ENCODE results near the gene MZB1. TPM values are rescaled to one million over a fixed set of nuclear protein-coding genes. Genes with fewer than 3 reads are reported as not detected.

The MZB1 gene, protein sequence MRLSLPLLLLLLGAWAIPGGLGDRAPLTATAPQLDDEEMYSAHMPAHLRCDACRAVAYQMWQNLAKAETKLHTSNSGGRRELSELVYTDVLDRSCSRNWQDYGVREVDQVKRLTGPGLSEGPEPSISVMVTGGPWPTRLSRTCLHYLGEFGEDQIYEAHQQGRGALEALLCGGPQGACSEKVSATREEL
- 0.16 TPM in 1 of 2 replicates, not detected in the other for total RNA-seq

DNA sequence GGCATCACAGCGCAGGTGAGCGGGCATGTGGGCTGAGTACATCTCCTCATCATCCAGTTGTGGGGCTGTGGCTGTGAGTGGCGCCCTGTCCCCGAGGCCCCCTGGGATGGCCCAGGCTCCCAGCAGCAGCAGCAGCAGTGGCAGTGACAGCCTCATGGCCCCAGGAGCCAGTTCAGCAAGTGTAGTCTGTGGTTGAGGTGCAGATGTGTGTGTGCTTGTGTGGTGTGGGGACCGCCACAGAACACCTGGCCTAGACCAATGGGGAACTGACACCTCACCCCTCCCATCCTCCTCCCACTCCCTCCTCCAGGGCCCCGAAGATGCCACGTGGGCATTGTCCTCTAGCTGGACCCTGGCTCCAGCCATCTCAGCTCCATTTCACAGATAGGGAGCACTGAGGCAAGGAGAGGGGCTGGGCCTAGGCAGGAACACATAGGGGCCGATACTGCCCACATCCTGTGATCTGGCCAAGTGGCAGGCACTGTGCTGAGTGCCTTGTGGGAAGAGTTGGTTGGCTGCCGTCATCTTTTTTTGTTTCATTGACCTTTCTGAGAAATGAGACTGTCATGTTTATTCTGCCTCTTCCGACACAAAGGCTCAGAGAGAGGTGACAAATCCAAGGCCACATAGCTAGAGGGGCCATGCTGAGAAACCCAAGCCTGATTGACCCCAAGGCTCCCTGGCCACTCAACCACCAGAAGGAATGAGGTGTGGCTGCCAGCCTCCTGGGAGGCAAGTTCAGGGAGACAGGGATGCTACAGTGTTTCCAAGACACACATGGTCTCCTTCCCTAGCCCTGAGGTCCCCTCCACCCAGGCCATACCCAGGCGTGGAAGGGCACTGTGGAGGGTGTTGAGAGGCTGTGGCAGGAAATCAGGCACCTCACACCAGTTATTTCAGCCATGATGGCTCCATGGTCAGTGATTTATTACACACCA, at the start of gene MZB1:
Gene MZB1, minus strand, starts transcription at position 213 of the 938 bp plus-strand sequence. Its CDS starts 57 bp downstream, at position 156.

DNA sequence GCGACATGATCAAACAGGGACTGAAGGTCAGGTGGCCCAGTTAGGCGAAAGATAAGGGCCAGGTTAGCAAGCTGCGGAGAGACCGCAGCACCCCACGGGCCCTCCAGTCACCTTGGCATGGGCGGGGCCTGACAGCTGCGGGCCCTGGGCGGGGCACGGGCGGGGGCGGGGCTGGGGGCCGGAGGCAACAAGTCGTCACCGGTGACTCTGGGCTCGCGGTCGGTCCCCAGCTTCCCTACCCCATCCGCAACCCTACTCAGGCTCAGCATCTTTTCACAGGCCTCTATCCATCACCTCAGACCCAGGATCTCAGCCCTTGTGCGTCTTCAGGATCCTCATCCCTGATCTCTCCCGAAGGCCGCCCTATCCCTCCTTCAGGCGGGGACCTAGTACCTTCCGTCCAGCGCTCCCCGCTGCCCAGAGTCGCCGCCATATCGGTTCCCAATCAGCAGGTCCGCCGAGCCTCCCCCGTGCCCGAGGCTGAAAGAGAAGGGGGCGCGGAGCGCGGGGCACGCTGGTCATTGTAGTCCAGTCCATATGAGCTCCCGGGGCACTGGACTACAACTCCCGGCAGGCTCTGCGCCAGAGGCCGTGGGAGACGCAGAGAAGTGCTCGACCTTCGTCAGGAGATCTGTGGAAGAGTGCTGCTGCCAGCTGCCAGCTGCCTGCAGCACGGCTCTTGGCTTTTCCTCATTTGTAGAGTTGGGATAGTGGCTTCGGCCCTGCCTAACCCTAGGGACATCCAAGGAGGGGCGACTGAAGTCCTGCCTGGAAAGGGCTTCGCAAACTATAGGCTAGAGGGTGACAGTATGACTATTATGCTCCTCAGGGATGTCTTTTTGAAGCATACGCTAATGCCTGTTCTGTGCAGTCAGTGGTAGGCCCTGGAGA, 49.5 kb upstream of the MZB1 start, which contains the start of gene DNAJC18:
Gene DNAJC18, minus strand, starts transcription at position 513 of the 891 bp plus-strand sequence. Its CDS starts 80 bp downstream, at position 433.

DNA sequence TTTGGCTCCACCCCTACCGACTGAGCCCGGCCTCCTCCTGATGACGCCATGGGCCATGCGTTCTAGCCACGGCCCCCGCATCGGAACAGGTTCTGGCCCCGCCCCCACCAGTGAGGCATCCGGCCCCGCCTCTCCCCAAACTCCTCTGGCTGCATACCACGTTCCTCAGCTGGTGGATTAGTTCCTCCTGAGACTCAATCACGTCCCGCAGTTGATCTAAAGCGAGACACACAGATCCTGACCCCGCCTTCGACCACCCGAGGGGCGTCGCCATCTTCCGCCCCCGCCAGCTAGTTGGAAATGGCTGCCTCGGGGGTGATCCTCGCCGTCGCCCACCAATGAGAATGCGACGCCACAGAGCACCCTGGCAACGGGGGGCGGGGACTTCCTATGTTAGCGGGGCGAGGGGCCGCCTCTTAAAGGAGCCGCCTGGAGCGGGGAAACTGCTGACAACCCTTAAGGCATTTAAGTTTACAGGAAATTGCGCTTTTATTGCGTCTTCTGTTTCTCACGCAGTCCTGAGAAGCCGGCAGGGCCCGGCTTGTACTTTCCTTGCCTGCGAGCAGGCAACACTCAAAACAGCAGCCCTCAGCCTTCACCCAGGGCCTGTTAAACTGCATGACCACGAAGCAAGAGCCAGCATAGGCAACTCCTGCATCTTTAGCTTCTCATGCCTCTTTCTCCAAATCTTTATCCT, 14.2 kb upstream of the MZB1 start, which contains the start of gene SPATA24:
Gene SPATA24, minus strand, starts transcription at position 303 of the 697 bp plus-strand sequence. Its CDS starts 29 bp downstream, at position 274.

GRCh38 chr5:139394654-139395566, 5.2 kb upstream of the MZB1 start, which contains the start of gene PROB1:
TSS of gene PROB1 (minus strand) at chr5:139395104. CDS start at chr5:139395081, 23 bp downstream.

DNA sequence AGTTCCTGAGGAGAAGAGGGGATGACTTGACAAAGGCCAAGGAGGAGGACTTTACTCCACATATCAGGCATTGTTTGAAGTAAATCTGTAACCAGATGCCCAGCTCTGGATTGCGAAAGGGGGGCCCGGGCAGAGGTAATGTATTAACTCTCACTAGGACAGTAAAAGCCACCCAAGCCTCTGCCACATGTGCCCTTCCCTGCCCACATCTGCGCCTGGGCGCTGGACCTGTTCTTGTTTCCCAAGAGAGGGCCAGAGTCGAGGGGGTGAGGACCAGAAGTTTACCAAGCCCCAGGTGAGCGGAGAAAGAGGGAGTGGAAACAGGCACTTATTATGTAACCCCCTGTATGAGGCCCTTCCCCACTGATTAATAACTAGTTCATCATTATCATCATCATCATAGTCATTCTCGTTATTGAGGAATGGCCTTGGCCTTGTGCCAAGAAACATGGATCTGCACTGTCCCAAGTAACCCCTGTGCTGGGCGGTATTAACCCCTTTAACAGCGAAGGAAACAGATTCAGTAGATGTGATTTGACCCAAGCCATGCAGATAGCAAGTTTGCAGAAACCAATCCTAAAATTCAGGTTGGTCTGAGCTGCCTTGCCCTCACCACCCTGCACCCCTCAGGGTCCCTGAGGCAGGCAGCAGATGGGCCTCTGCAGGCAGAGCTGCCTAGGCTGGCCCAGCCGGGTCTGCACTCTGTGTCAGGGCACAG, 6.3 kb downstream of the MZB1 start, which contains the start of gene SLC23A1:
Gene SLC23A1, minus strand, starts transcription at position 23 of the 718 bp plus-strand sequence. CDS start 44 bp downstream, outside the sequence.

DNA sequence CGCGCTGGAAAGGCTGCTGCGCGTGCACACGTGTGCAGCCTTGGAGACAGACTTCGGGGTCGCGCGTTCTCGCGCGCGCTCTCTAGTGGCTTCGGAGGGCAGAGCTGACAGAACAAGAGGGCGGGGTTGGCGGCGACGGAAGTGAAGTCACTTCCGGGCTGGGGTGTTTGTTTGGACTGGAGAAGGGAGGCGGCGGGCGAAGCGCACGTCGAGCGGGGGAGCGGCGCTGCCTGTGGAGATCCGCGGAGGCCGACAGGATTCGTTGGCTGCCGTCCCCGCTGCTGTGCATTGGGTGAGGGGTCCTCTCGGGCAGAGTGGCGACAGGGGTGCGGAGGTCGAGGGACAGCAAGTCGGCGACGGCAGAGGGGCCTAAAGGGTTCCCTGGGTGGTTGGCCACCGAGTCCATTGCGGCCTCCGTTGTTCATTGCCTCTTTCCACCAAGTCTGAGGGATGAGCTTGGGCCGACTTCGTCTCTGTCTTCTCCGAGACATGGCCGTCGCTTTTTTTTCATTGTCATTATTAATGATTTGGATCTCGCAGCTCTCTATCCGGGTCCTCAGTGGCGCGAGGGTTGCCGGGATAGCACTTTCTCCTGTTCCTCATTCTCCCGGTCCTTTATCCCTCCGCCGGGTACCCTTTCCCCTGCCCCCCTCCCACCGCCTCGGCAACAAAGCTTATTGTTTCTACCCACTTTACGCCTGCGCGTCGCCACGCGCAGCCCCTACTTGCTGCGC, 47.9 kb downstream of the MZB1 start, which contains the start of gene PAIP2:
Gene PAIP2, plus strand, starts transcription at position 166 of the 734 bp plus-strand sequence. CDS start 21,931 bp downstream, outside the sequence.

Other genes with a start within 250 kb of the MZB1 start
- 60.9 and 71.8 TPM in 2 replicates for gene SIL1, start 191.5 kb downstream of the MZB1 start, total RNA-seq
- 130 and 151 TPM in 2 replicates for gene MATR3, start 96.2 kb downstream of the MZB1 start, total RNA-seq
- 43.7 and 62.6 TPM in 2 replicates for gene PAIP2, start 48.1 kb downstream of the MZB1 start, total RNA-seq
- not detected in 2 replicates for gene SLC23A1, start 6.6 kb downstream of the MZB1 start, total RNA-seq
- gene PROB1, start 5.2 kb upstream of the MZB1 start, total RNA-seq = 0.78 and 2.7 TPM in 2 replicates
- gene SPATA24, start 14.2 kb upstream of the MZB1 start, total RNA-seq = 3.0 and 4.6 TPM in 2 replicates
- 5.7 and 17.3 TPM in 2 replicates for gene DNAJC18, start 49.6 kb upstream of the MZB1 start, total RNA-seq
- gene ECSCR, start 72.8 kb upstream of the MZB1 start, total RNA-seq = not detected in 2 replicates
- not detected in 2 replicates for gene SMIM33, start 81.1 kb upstream of the MZB1 start, total RNA-seq
- 44.2 and 55.8 TPM in 2 replicates for gene STING1, start 92.8 kb upstream of the MZB1 start, total RNA-seq
- 131 and 180 TPM in 2 replicates for gene UBE2D2, start 171.4 kb upstream of the MZB1 start, total RNA-seq